Endothelial cell of umbilical vein (primary cell): ENCODE results near the gene PRPF19. TPM values are rescaled to one million over a fixed set of nuclear protein-coding genes. Genes with fewer than 3 reads are reported as not detected.

Experiments
- BruUV-seq: library from RNA; stranded (reverse); fragments of 400-500 nt; replicated peaks from 2 replicates; lab custom pipeline; 2021; lab: Mats Ljungman, UMichigan
- CTCF ChIA-PET: fragments of 300-600, 350-600 bp; sonication (Branson Sonifier 250); formaldehyde crosslinking; loops from one replicate; lab custom pipeline; 2021; ENCODE audit warnings: antibody characterized with exemption, inconsistent platforms; lab: Charles Lee
- POLR2A ChIA-PET: fragments of 300-600, 350-600 bp; sonication (Branson Sonifier 250); formaldehyde crosslinking; loops from one replicate; lab custom pipeline; 2021; ENCODE audit warnings: antibody characterized with exemption, inconsistent platforms; lab: Charles Lee
- DNase-seq: peaks from one replicate; pipeline ENCODE4 v3.0.0-alpha.2; 2011; ENCODE audit warnings: low read depth, low spot score
- FAIRE-seq: peaks from 2 replicates; lab custom pipeline; 2011; peaks lifted over from hg19 to GRCh38; lab: Jason Lieb, UNC
- H2AFZ ChIP-seq: 2 replicates; pipeline ENCODE4 v1.6.0; 2012; ENCODE audit warnings: low read depth, low read length, control low read depth, inconsistent platforms
- H3K27ac ChIP-seq: 2 replicates; pipeline ENCODE4 v1.5.1; 2011; ENCODE audit warnings: low read depth, mild to moderate bottlenecking, control low read depth, low read length, moderate library complexity; ENCODE audit not compliant: insufficient read depth
- H3K27me3 ChIP-seq, 2 experiments: 2 replicates each; pipeline versions ENCODE4 v1.6.0 to v1.6.1; 2011; ENCODE audit warnings: low read length in 2 of 2, mixed read lengths in 1 of 2; ENCODE audit not compliant: control insufficient read depth in 2 of 2, insufficient read depth in 2 of 2
- H3K36me3 ChIP-seq, 2 experiments: 2 replicates in 1 of 2; 3 replicates in 1 of 2; pipeline ENCODE4 v1.5.1; 2011; ENCODE audit warnings: low read length in 2 of 2, mild to moderate bottlenecking in 1 of 2, moderate library complexity in 1 of 2; ENCODE audit not compliant: control insufficient read depth in 2 of 2, insufficient read depth in 2 of 2; ENCODE audit errors: extremely low read depth in 1 of 2
- H3K4me1 ChIP-seq: 3 replicates; pipeline ENCODE4 v1.5.1; 2011; ENCODE audit warnings: mild to moderate bottlenecking, low read length; ENCODE audit not compliant: control insufficient read depth, insufficient read depth; ENCODE audit errors: extremely low read depth
- H3K4me2 ChIP-seq: 2 replicates; pipeline ENCODE4 v1.6.1; 2011; ENCODE audit warnings: low read length, control low read depth, mixed read lengths; ENCODE audit not compliant: insufficient read depth
- H3K4me3 ChIP-seq, 3 experiments: fragments of 200-600 bp in 1 of 3; sonication (generic), shearing (Covaris generic) in 1 of 3; replicated peaks in 1 of 3; 2 replicates each; pipeline ENCODE4 v1.5.1; 2011 to 2016; ENCODE audit warnings: control low read depth in 3 of 3, low read length in 3 of 3, mild to moderate bottlenecking in 2 of 3, inconsistent platforms in 1 of 3, low read depth in 1 of 3, moderate library complexity in 1 of 3; ENCODE audit not compliant: insufficient read depth in 1 of 3
- H3K79me2 ChIP-seq: 2 replicates; pipeline ENCODE4 v1.6.0; 2012; ENCODE audit warnings: low read length, inconsistent platforms; ENCODE audit not compliant: control insufficient read depth, insufficient read depth
- H3K9ac ChIP-seq: replicated peaks from 2 replicates; pipeline ENCODE3; 2011; ENCODE audit warnings: low read length, control low read depth; ENCODE audit not compliant: insufficient read depth; ENCODE audit errors: extremely low read depth
- H3K9me1 ChIP-seq: replicated peaks from 3 replicates; pipeline ENCODE4 v1.6.0; 2011; ENCODE audit warnings: mild to moderate bottlenecking, low read length; ENCODE audit not compliant: control insufficient read depth, insufficient read depth; ENCODE audit errors: extremely low read depth
- H3K9me3 ChIP-seq: replicated peaks from 2 replicates; pipeline ENCODE4 v1.5.1; 2012; ENCODE audit warnings: low read length, inconsistent platforms; ENCODE audit not compliant: control insufficient read depth, insufficient read depth
- H4K20me1 ChIP-seq: replicated peaks from 2 replicates; pipeline ENCODE3; 2011; ENCODE audit warnings: mild to moderate bottlenecking, low read length; ENCODE audit not compliant: control insufficient read depth, insufficient read depth; ENCODE audit errors: extremely low read depth
- CTCF ChIP-seq, 2 donors: IDR thresholded peaks; 1 replicate in 1 of 2; 2 replicates in 1 of 2; pipeline ENCODE4 v1.5.1; 2011; ENCODE audit warnings: low read length in 2 of 2, mild to moderate bottlenecking in 2 of 2, moderate library complexity in 2 of 2, control low read depth in 1 of 2, inconsistent platforms in 1 of 2, low read depth in 1 of 2; ENCODE audit not compliant: insufficient read depth in 1 of 2; ENCODE audit errors: extremely low read depth in 1 of 2
- EZH2 ChIP-seq: IDR thresholded peaks from 2 replicates; pipeline ENCODE4 v1.6.1; 2012; ENCODE audit warnings: borderline replicate concordance, low read depth, mild to moderate bottlenecking, moderate library complexity, low read length, inconsistent platforms; ENCODE audit not compliant: severe bottlenecking
- FOS ChIP-seq: IDR thresholded peaks from 2 replicates; pipeline ENCODE4 v1.6.1; 2011; ENCODE audit warnings: mild to moderate bottlenecking, low read length, moderate library complexity, borderline replicate concordance; ENCODE audit not compliant: insufficient read depth
- GATA2 ChIP-seq: IDR thresholded peaks from 2 replicates; pipeline ENCODE4 v1.7.0; 2011; ENCODE audit warnings: low read depth, mild to moderate bottlenecking, moderate library complexity, mixed read lengths, low read length; ENCODE audit not compliant: insufficient read length, insufficient read depth
- JUN ChIP-seq: IDR thresholded peaks from 2 replicates; pipeline ENCODE4 v1.6.1; 2011; ENCODE audit warnings: borderline replicate concordance, low read depth; ENCODE audit not compliant: insufficient read length, insufficient read depth
- MAX ChIP-seq: IDR thresholded peaks from 2 replicates; pipeline ENCODE4 v1.6.1; 2011; ENCODE audit not compliant: insufficient read depth, insufficient read length
- MYC ChIP-seq: IDR thresholded peaks from one replicate; pipeline ENCODE4 v1.6.1; 2011; ENCODE audit warnings: mild to moderate bottlenecking, low read depth, low read length
- POLR2A ChIP-seq: IDR thresholded peaks from 2 replicates; pipeline ENCODE4 v1.6.1; 2012; ENCODE audit warnings: low read depth, mild to moderate bottlenecking, control low read depth, low read length
- POLR2AphosphoS5 ChIP-seq: IDR thresholded peaks from 2 replicates; pipeline ENCODE4 v1.6.1; 2012; ENCODE audit warnings: low read depth, mild to moderate bottlenecking, control low read depth, low read length, moderate library complexity; ENCODE audit not compliant: insufficient read depth
- dilution Hi-C: fragments of 300-500 bp; cut with MboI; formaldehyde crosslinking; loops from one replicate; pipeline ENCODE4 v1.15.0; 2019; ENCODE audit warnings: low sequenced_read_pairs; ENCODE audit not compliant: extremely low pct_ligation_motif_present
- intact Hi-C: fragments of 100-400 bp; cut with micrococcal nuclease; formaldehyde crosslinking; loops from one replicate; pipeline ENCODE4 v1.10.0; 2022
- polyA plus RNA-seq, 4 experiments: library from polyadenylated mRNA; depleted of rRNA in 3 of 4; stranded (reverse) in 3 of 4; unstranded in 1 of 4; fragments of >200 nt; gene quantifications; 2 replicates each; pipeline versions ENCODE4 v1.2.1 to v1.2.3, GENCODE V29; 2011 to 2012; ENCODE audit warnings: missing spikeins in 1 of 4
- total RNA-seq: library from RNA; stranded (reverse); gene quantifications from 2 replicates; pipeline ENCODE4 v1.2.3, GENCODE V29; 2021

The PRPF19 gene
- total and polyA plus RNA-seq, 2 donors (not counting 3 experiments of a cell fraction or from before 2014, with no cell fraction given): 97.1 to 126 TPM

GRCh38 chr11:60852117-60852981, 54.0 kb downstream of the PRPF19 start:
- TF ChIP-seq CTCF (IDR thresholded peaks at IDR 0.05; ENCODE audit: extremely low read depth in 1 of 2, insufficient read depth in 1 of 2, low read depth in 1 of 2, low read length in 2 of 2) (no peak), MAX (no peak), POLR2A (no peak), FOS (no peak), EZH2 (no peak), POLR2AphosphoS5 (no peak), MYC (no peak), GATA2 (no peak), JUN (no peak)
- BruUV-seq: no TSS peak
- H3K4me1 ChIP-seq: no peaks in the 10 kb centered on the region
- H4K20me1 ChIP-seq: no peaks in the 10 kb centered on the region
- H3K4me2 ChIP-seq: no peak overlapping the region
- no peak overlapping the region for H3K9ac ChIP-seq
- no peak overlapping the region for H3K4me3 ChIP-seq
- FAIRE-seq: no peak
- DNase-seq: no peak
- intact Hi-C loops (no loop called here), dilution Hi-C loops (no loop called here)
- no peak overlapping the region for H3K27ac ChIP-seq
- no peak overlapping the region for H2AFZ ChIP-seq
- peaks cover 0 to 24% of the 10 kb centered on the region in 2 experiments for H3K36me3 ChIP-seq
- CTCF ChIA-PET: interaction anchor here (0.8 to 0.9 kb wide), 2 partner anchors 21 to 47 kb away, joined by 3 to 4 read pairs; no protein-coding TSS in a partner anchor
- no peaks in the 10 kb centered on the region for H3K9me1 ChIP-seq
- peaks cover 2% of the 10 kb centered on the region for H3K79me2 ChIP-seq
- no peaks in the 10 kb centered on the region for H3K9me3 ChIP-seq
- POLR2A ChIA-PET: no interaction called here
- no peaks in the 10 kb centered on the region for H3K27me3 ChIP-seq
